Ishikawa (cell line): ENCODE results near the gene LOXL4.

Source experiments
- CREB1 ChIP-seq: IDR thresholded peaks from 2 replicates; pipeline ENCODE4 v1.6.1; 2012; ENCODE audit warnings: low read depth
- EGR1 ChIP-seq: IDR thresholded peaks from 2 replicates; pipeline ENCODE4 v1.6.1; 2012
- EP300 ChIP-seq: IDR thresholded peaks from 2 replicates; pipeline ENCODE4 v1.6.1; 2012; ENCODE audit warnings: borderline replicate concordance
- FOXM1 ChIP-seq: IDR thresholded peaks from 2 replicates; pipeline ENCODE4 v1.6.1; 2012; ENCODE audit warnings: low read depth, borderline replicate concordance
- TAF1 ChIP-seq: IDR thresholded peaks from 2 replicates; pipeline ENCODE4 v1.6.1; 2012; ENCODE audit warnings: low read depth, mild to moderate bottlenecking
- TCF12 ChIP-seq: IDR thresholded peaks from 2 replicates; pipeline ENCODE4 v1.6.1; 2012; ENCODE audit warnings: low read depth
- YY1 ChIP-seq: IDR thresholded peaks from 2 replicates; pipeline ENCODE4 v1.6.1; 2012; ENCODE audit warnings: low read depth
- TF ChIP-seq, protein P1 (sequence below): IDR thresholded peaks from 2 replicates; pipeline ENCODE4 v1.6.1; 2012
- TF ChIP-seq, protein P2 (sequence below): IDR thresholded peaks from 2 replicates; pipeline ENCODE4 v1.6.1; 2012

DNA sequence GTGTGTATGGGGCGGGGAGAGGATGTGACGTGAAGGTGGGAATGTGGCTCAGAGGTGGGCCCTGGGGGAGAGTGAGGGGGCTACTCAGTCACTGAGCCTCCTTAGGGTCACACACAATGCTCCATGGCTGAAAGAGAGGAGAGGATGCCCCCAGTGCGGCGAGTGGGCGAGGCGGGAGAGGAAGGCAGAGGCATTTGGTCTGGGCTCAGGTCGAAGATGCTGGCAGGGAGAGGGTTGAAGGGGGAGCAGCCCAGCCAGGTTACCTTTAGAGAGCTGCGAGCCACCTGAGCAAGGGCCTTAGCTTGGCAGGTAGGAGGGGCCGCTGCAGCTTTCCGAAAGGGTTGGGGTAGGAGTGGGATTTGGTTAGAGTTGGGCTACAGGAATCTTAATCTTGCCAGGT, 4.7 kb upstream of the LOXL4 start:
- TF ChIP-seq, protein P1, sequence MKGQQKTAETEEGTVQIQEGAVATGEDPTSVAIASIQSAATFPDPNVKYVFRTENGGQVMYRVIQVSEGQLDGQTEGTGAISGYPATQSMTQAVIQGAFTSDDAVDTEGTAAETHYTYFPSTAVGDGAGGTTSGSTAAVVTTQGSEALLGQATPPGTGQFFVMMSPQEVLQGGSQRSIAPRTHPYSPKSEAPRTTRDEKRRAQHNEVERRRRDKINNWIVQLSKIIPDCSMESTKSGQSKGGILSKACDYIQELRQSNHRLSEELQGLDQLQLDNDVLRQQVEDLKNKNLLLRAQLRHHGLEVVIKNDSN: no peak
- no peak for TF ChIP-seq EP300
- no peak for TF ChIP-seq EGR1
- no peak for TF ChIP-seq YY1
- TF ChIP-seq, protein P2, sequence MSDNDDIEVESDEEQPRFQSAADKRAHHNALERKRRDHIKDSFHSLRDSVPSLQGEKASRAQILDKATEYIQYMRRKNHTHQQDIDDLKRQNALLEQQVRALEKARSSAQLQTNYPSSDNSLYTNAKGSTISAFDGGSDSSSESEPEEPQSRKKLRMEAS: no peak
- no peak for TF ChIP-seq CREB1
- no peak for TF ChIP-seq TAF1
- TF ChIP-seq FOXM1: no peak
- TF ChIP-seq TCF12: no peak
